ENCODE data around the gene IL1F10. TPM values are rescaled to one million over a fixed set of nuclear protein-coding genes. Genes with fewer than 3 reads are reported as not detected.

The IL1F10 gene
- polyA plus RNA-seq, 4 donors: 0.25 TPM; not detected in 3

DNA sequence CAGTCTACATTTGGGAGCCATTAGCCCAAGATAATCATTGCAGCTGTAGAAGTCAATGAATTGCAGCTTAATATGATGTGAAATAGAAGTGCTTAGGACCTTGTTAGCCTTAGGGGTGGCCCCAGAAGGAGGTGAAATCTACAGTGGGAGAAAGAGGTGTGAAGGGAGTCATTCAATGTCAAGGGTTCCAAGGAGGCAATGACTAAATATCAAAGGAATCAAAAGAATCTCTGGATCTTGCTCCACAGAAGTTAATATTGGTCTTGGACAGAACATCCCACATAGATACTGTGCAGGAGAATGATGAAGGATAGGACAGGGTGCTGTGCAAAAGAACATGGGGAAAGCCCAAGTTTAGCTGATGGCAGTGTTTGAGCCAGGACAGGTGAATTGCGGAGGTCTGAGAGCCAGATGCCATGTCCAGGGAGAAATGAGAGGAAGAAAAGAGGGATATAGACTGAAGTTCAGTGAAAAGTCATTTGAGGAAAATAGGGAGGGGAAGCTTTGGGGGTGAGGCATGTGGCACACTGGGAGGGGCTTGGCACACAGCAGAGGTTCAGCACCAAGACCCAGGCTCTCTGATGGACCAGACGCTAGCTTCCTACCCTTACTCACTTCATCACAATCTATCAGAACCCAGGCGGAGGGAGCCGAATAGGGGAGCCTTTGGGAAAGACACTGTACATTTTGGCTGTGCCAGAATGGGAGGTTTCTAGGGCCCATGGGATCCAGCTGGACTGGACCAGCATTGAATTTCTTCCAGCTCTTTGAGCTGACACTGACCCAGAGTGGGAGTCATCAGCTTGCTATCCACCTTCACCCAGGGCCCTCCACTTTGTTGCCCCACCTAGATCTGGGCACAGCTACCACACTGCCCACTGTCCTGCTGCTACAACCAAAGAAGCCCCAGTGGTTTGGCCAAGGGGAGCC lies 2.2 kb downstream of the IL1F10 start:
- Histone ChIP-seq H3K27ac (ENCODE audit: low read depth in 1 of 3, low read length in 2 of 3) (no peak overlapping the region), H3K9me3 (ENCODE audit: control insufficient read depth in 2 of 2, insufficient read depth in 1 of 2, low read depth in 1 of 2, low read length in 1 of 2) (no peaks in the 10 kb centered on the region), H3K4me1 (ENCODE audit: control insufficient read depth in 3 of 3, insufficient read depth in 2 of 3, low read depth in 1 of 3, low read length in 2 of 3) (peaks cover 0 to 3% (median 2%) of the 10 kb centered on the region in 3 donors), H3K27me3 (ENCODE audit: control insufficient read depth in 3 of 3, insufficient read depth in 3 of 3, low read length in 3 of 3) (no peaks in the 10 kb centered on the region), H3K36me3 (ENCODE audit: control insufficient read depth in 3 of 3, insufficient read depth in 2 of 3, low read depth in 1 of 3, low read length in 3 of 3) (no peaks in the 10 kb centered on the region), H3K4me3 (ENCODE audit: low read depth in 1 of 3, low read length in 3 of 3) (no peak overlapping the region)
- FAIRE-seq (no peak), DNase-seq (no peak)
- 90 to 95% (median 92%) methylated on average over 4 of the region's 4 CpGs for WGBS, 3 donors

DNA sequence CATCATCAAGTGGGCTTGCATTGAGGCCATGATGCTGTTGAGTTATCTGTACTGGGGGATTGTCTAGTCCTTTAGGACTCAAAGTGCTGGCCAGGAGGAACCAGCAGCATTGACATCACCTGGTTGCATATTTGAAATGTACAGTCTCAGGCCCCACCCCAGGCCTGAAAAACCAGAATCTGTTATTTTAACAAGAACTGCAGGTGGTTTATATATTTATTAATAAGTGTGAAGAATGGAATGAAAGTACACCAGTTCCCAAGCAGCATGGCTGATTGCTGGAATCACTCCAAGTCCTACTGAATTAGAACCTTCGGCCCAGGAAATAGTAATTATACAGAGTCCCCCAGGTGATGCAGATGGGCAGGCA lies 2.8 kb downstream of the IL1F10 start:
- Histone ChIP-seq H3K27ac (ENCODE audit: low read depth in 1 of 3, low read length in 2 of 3) (no peak overlapping the region), H3K4me3 (ENCODE audit: low read depth in 1 of 3, low read length in 3 of 3) (no peak overlapping the region), H3K36me3 (ENCODE audit: control insufficient read depth in 3 of 3, insufficient read depth in 2 of 3, low read depth in 1 of 3, low read length in 3 of 3) (no peaks in the 10 kb centered on the region), H3K4me1 (ENCODE audit: control insufficient read depth in 3 of 3, insufficient read depth in 2 of 3, low read depth in 1 of 3, low read length in 2 of 3) (peaks cover 0 to 8% (median 2%) of the 10 kb centered on the region in 3 donors), H3K27me3 (ENCODE audit: control insufficient read depth in 3 of 3, insufficient read depth in 3 of 3, low read length in 3 of 3) (no peaks in the 10 kb centered on the region), H3K9me3 (ENCODE audit: control insufficient read depth in 2 of 2, insufficient read depth in 1 of 2, low read depth in 1 of 2, low read length in 1 of 2) (no peaks in the 10 kb centered on the region)
- WGBS, 3 donors: 58 to 68% (median 63%) methylated on average over 1 of the region's 1 CpG
- DNase-seq (no peak), FAIRE-seq (no peak)

DNA sequence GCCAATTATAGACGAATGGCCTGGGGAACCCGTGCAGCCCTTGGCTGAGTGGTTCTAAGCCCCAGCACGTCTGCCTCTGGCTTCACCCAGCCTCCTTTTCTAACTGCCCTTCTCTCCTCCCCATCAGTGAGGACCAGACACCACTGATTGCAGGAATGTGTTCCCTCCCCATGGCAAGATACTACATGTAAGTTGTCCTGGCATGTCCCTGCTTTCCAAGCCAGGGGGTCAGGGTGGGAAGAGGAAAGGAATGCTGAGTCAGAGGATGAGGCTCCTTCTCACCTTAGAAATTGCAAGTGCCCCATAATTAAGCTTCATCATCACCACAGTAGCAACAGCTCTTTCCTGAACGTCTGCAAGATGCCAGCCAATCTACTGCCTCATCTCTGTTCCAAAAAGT lies 4.8 kb downstream of the IL1F10 start:
- Histone ChIP-seq H3K4me3 (ENCODE audit: low read depth in 1 of 3, low read length in 3 of 3) (no peak overlapping the region), H3K9me3 (ENCODE audit: control insufficient read depth in 2 of 2, insufficient read depth in 1 of 2, low read depth in 1 of 2, low read length in 1 of 2) (no peaks in the 10 kb centered on the region), H3K4me1 (ENCODE audit: control insufficient read depth in 3 of 3, insufficient read depth in 2 of 3, low read depth in 1 of 3, low read length in 2 of 3) (peaks cover 0 to 16% (median 2%) of the 10 kb centered on the region in 3 donors), H3K27me3 (ENCODE audit: control insufficient read depth in 3 of 3, insufficient read depth in 3 of 3, low read length in 3 of 3) (no peaks in the 10 kb centered on the region), H3K27ac (ENCODE audit: low read depth in 1 of 3, low read length in 2 of 3) (no peak overlapping the region), H3K36me3 (ENCODE audit: control insufficient read depth in 3 of 3, insufficient read depth in 2 of 3, low read depth in 1 of 3, low read length in 3 of 3) (no peaks in the 10 kb centered on the region)
- 66 to 70% (median 68%) methylated on average over 4 of the region's 4 CpGs for WGBS, 3 donors
- no peak for FAIRE-seq
- DNase-seq: no peak

DNA sequence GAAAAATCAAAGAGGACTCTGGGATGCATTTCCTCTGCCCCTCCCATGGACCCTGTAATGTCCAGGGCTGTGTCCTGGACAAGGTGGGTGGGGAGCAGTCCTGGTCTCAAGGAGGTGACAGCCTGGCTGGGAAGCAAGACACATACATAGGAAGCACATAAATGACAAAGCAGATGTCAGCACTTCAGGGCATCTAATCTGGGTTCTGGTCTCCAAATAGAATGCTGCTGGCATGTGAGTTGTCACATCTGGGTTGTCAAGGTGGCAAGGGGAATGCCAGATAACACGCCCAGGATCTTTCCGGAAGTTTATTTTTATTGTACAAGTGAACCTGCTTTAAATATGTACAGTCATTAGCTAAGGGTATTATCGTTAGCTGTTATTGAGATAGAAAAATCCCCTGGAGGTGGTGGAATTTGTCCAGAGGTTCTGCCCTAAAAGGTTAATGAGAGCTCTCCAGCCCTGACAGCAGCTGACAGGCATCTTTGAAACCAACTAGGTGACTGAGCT lies 5.6 kb downstream of the IL1F10 start:
- Histone ChIP-seq H3K4me1 (ENCODE audit: control insufficient read depth in 3 of 3, insufficient read depth in 2 of 3, low read depth in 1 of 3, low read length in 2 of 3) (peaks cover 0 to 16% (median 2%) of the 10 kb centered on the region in 3 donors), H3K36me3 (ENCODE audit: control insufficient read depth in 3 of 3, insufficient read depth in 2 of 3, low read depth in 1 of 3, low read length in 3 of 3) (no peaks in the 10 kb centered on the region), H3K27ac (ENCODE audit: low read depth in 1 of 3, low read length in 2 of 3) (no peak overlapping the region), H3K9me3 (ENCODE audit: control insufficient read depth in 2 of 2, insufficient read depth in 1 of 2, low read depth in 1 of 2, low read length in 1 of 2) (no peaks in the 10 kb centered on the region), H3K4me3 (ENCODE audit: low read depth in 1 of 3, low read length in 3 of 3) (no peak overlapping the region), H3K27me3 (ENCODE audit: control insufficient read depth in 3 of 3, insufficient read depth in 3 of 3, low read length in 3 of 3) (no peaks in the 10 kb centered on the region)
- no peak for FAIRE-seq
- 17 to 68% (median 62%) methylated on average over 3 of the region's 3 CpGs for WGBS, 3 donors
- peak in 1 of 2 donors; percentile 41 for DNase-seq

DNA sequence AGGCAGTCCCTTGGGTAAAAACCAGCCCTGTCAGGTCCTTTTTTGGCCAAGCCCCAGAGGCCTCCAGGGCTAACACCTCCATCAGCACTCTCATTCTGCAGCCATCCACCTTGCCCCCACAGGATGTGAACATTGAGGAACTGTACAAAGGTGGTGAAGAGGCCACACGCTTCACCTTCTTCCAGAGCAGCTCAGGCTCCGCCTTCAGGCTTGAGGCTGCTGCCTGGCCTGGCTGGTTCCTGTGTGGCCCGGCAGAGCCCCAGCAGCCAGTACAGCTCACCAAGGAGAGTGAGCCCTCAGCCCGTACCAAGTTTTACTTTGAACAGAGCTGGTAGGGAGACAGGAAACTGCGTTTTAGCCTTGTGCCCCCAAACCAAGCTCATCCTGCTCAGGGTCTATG lies 7.3 kb downstream of the IL1F10 start:
- no peak overlapping the region for H3K4me3 ChIP-seq (ENCODE audit: low read depth in 1 of 3, low read length in 3 of 3)
- FAIRE-seq (no peak), DNase-seq (peak in 1 of 2 donors; percentile 17)
- no peaks in the 10 kb centered on the region for H3K9me3 ChIP-seq (ENCODE audit: control insufficient read depth in 2 of 2, insufficient read depth in 1 of 2, low read depth in 1 of 2, low read length in 1 of 2)
- 66 to 77% (median 73%) methylated on average over 5 of the region's 5 CpGs for WGBS, 3 donors
- H3K27ac ChIP-seq (ENCODE audit: low read depth in 1 of 3, low read length in 2 of 3): no peak overlapping the region
- no peaks in the 10 kb centered on the region for H3K36me3 ChIP-seq (ENCODE audit: control insufficient read depth in 3 of 3, insufficient read depth in 2 of 3, low read depth in 1 of 3, low read length in 3 of 3)
- H3K27me3 ChIP-seq (ENCODE audit: control insufficient read depth in 3 of 3, insufficient read depth in 3 of 3, low read length in 3 of 3): no peaks in the 10 kb centered on the region
- peaks cover 0 to 13% (median 2%) of the 10 kb centered on the region in 3 donors for H3K4me1 ChIP-seq (ENCODE audit: control insufficient read depth in 3 of 3, insufficient read depth in 2 of 3, low read depth in 1 of 3, low read length in 2 of 3)

DNA sequence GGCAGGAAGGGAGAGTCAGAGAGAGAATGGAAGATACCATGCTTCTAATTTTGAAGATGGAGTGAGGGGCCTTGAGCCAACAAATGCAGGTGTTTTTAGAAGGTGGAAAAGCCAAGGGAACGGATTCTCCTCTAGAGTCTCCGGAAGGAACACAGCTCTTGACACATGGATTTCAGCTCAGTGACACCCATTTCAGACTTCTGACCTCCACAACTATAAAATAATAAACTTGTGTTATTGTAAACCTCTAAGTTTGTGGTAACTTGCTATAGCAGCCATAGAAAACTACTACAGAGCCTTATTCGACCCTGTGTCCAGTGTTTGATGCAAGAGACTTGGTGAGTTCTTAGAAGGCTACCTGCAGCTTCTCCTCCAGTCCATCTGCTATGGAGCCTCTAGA lies 7.8 kb downstream of the IL1F10 start:
- WGBS, 3 donors: 82 to 90% (median 83%) methylated on average over 3 of the region's 3 CpGs
- Histone ChIP-seq H3K36me3 (ENCODE audit: control insufficient read depth in 3 of 3, insufficient read depth in 2 of 3, low read depth in 1 of 3, low read length in 3 of 3) (no peaks in the 10 kb centered on the region), H3K27me3 (ENCODE audit: control insufficient read depth in 3 of 3, insufficient read depth in 3 of 3, low read length in 3 of 3) (no peaks in the 10 kb centered on the region), H3K27ac (ENCODE audit: low read depth in 1 of 3, low read length in 2 of 3) (no peak overlapping the region), H3K4me3 (ENCODE audit: low read depth in 1 of 3, low read length in 3 of 3) (no peak overlapping the region), H3K9me3 (ENCODE audit: control insufficient read depth in 2 of 2, insufficient read depth in 1 of 2, low read depth in 1 of 2, low read length in 1 of 2) (no peaks in the 10 kb centered on the region), H3K4me1 (ENCODE audit: control insufficient read depth in 3 of 3, insufficient read depth in 2 of 3, low read depth in 1 of 3, low read length in 2 of 3) (peaks cover 0 to 13% (median 2%) of the 10 kb centered on the region in 3 donors)
- no peak for FAIRE-seq
- peak in 1 of 2 donors; percentile 39 for DNase-seq

DNA sequence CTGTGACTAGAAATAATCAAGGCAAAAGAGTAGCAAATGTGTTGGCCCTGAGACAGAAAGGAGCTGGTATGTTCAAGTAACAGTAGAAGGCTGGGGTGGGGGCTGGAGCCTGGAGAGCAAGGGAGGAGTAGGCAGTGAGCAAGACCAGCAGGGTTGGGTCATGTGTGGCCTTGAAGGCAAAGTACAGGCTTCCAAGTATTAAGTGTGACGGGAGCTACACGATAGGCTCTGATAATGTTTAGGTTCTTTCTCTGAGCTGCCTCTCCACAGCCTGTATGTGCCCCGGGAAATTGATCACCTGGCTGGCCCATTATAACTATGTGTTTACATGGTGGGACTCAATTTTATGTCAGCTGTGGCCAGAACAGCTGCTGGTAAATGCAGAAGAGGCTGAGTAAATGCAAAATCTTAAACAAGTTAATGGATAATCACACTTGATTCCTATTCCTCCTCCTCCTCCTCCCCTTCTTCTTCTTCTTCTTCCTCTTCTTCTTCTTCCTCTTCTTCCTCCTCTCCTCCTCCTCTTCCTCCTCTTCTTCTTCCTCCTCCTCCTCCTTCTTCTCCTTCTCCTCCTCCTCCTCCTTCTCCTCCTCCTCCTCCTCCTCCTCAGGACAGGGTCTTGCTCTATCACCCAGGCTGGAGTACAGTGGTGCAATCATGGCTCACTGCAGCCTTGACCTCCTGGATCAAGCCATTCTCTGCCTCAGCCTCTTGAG lies 9.3 kb downstream of the IL1F10 start:
- FAIRE-seq: no peak
- no peak overlapping the region for H3K4me3 ChIP-seq (ENCODE audit: low read depth in 1 of 3, low read length in 3 of 3)
- DNase-seq: peak; percentile 60 to 77
- 22 to 50% (median 24%) methylated on average over 3 of the region's 3 CpGs for WGBS, 3 donors
- H3K27me3 ChIP-seq (ENCODE audit: control insufficient read depth in 3 of 3, insufficient read depth in 3 of 3, low read length in 3 of 3): no peaks in the 10 kb centered on the region
- peaks cover 0 to 13% (median 0%) of the 10 kb centered on the region in 3 donors for H3K4me1 ChIP-seq (ENCODE audit: control insufficient read depth in 3 of 3, insufficient read depth in 2 of 3, low read depth in 1 of 3, low read length in 2 of 3)
- H3K27ac ChIP-seq (ENCODE audit: low read depth in 1 of 3, low read length in 2 of 3): no peak overlapping the region
- no peaks in the 10 kb centered on the region for H3K36me3 ChIP-seq (ENCODE audit: control insufficient read depth in 3 of 3, insufficient read depth in 2 of 3, low read depth in 1 of 3, low read length in 3 of 3)
- H3K9me3 ChIP-seq (ENCODE audit: control insufficient read depth in 2 of 2, insufficient read depth in 1 of 2, low read depth in 1 of 2, low read length in 1 of 2): no peaks in the 10 kb centered on the region

DNA sequence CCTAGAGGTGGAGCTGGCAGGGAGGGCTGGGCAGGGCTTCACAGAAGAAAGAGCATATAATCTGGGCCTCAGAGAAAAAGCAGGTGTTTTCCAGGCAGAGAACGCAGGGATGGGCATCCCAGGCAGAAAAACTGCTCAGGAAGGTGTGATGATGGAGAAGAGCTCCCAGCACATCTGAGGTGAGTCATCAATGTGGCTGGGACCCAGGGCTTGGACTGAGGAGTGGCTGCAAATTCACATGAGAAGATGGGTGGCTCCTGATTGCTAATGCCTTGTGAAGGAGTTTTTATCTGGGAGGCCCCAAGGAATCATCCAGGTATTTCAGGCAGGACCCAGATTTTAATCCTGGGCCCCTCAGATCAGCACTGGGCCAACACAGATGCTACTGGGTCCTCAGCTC lies 10.2 kb downstream of the IL1F10 start:
- peak in 1 of 2 donors; percentile 48 for DNase-seq

More for the DNA sequence above, 10.2 kb downstream of the IL1F10 start:
- peaks cover 0 to 13% (median 0%) of the 10 kb centered on the region in 3 donors for H3K4me1 ChIP-seq (ENCODE audit: control insufficient read depth in 3 of 3, insufficient read depth in 2 of 3, low read depth in 1 of 3, low read length in 2 of 3)
- no peak overlapping the region for H3K4me3 ChIP-seq (ENCODE audit: low read depth in 1 of 3, low read length in 3 of 3)
- FAIRE-seq: no peak
- no peaks in the 10 kb centered on the region for H3K9me3 ChIP-seq (ENCODE audit: control insufficient read depth in 2 of 2, insufficient read depth in 1 of 2, low read depth in 1 of 2, low read length in 1 of 2)
- no peaks in the 10 kb centered on the region for H3K36me3 ChIP-seq (ENCODE audit: control insufficient read depth in 3 of 3, insufficient read depth in 2 of 3, low read depth in 1 of 3, low read length in 3 of 3)
- peak overlapping the region in 1 of 3 donors; percentile 63 for H3K27ac ChIP-seq (ENCODE audit: low read depth in 1 of 3, low read length in 2 of 3)
- H3K27me3 ChIP-seq (ENCODE audit: control insufficient read depth in 3 of 3, insufficient read depth in 3 of 3, low read length in 3 of 3): no peaks in the 10 kb centered on the region
- WGBS, 3 donors: 48 to 54% (median 50%) methylated on average over 1 of the region's 1 CpG
